AG10803 (cell line): ENCODE results near the gene SSC4D.
"Not testable (repeated sequence)": the region's sequence is repeated elsewhere in the genome, so short reads cannot be mapped to it uniquely, and the experiment has no call there.

ENCODE experiments used
- DNase-seq: peaks from one replicate; pipeline ENCODE4 v3.0.0; 2010; ENCODE audit warnings: low read depth
- H3K4me3 ChIP-seq: 2 replicates; pipeline ENCODE4 v1.5.1; 2011; ENCODE audit warnings: mild to moderate bottlenecking, low read length, control low read depth
- TF ChIP-seq, protein P1 (sequence below): conservative IDR thresholded peaks from 2 replicates; pipeline ENCODE4 v1.5.1; 2011; ENCODE audit warnings: mild to moderate bottlenecking, low read length, control low read depth, inconsistent platforms

SSC4D gene

DNA sequence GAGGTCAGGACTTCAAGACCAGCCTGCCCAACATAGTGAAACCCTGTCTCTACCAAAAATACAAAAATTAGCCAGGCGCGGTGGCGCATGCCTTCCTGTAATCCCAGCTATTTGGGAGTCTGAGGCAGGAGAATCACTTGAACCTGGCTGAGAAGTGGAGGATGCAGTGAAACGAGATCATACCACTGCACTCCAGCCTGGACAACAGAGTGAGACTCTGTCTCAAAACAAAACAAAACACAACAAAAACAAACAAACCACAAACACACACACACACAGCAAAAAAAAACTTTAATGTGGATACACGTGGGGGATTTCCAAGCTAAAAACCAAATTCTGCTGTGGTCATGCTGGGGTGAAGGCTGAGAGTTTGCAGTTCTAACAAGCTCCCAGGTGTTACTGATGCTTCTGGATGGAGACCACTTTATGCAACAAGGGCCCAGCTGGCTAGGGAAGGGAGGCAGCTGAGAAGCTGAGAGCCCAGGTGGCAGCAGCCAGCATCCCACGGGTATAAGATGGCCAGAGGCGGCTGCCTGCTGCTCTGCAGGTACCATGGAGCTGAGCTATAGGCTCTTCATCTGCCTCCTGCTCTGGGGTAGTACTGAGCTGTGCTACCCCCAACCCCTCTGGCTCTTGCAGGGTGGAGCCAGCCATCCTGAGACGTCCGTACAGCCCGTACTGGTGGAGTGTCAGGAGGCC, 15.1 kb upstream of the SSC4D start, which contains the start of gene ZP3:
Gene ZP3 (plus strand): TSS at position 538 of the 699 bp plus-strand sequence. CDS start 15 bp downstream, at position 553.
- TF ChIP-seq, protein P1, sequence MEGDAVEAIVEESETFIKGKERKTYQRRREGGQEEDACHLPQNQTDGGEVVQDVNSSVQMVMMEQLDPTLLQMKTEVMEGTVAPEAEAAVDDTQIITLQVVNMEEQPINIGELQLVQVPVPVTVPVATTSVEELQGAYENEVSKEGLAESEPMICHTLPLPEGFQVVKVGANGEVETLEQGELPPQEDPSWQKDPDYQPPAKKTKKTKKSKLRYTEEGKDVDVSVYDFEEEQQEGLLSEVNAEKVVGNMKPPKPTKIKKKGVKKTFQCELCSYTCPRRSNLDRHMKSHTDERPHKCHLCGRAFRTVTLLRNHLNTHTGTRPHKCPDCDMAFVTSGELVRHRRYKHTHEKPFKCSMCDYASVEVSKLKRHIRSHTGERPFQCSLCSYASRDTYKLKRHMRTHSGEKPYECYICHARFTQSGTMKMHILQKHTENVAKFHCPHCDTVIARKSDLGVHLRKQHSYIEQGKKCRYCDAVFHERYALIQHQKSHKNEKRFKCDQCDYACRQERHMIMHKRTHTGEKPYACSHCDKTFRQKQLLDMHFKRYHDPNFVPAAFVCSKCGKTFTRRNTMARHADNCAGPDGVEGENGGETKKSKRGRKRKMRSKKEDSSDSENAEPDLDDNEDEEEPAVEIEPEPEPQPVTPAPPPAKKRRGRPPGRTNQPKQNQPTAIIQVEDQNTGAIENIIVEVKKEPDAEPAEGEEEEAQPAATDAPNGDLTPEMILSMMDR: no peak
- no peak for DNase-seq
- no peak within 1 kb of the TSS for H3K4me3 ChIP-seq

DNA sequence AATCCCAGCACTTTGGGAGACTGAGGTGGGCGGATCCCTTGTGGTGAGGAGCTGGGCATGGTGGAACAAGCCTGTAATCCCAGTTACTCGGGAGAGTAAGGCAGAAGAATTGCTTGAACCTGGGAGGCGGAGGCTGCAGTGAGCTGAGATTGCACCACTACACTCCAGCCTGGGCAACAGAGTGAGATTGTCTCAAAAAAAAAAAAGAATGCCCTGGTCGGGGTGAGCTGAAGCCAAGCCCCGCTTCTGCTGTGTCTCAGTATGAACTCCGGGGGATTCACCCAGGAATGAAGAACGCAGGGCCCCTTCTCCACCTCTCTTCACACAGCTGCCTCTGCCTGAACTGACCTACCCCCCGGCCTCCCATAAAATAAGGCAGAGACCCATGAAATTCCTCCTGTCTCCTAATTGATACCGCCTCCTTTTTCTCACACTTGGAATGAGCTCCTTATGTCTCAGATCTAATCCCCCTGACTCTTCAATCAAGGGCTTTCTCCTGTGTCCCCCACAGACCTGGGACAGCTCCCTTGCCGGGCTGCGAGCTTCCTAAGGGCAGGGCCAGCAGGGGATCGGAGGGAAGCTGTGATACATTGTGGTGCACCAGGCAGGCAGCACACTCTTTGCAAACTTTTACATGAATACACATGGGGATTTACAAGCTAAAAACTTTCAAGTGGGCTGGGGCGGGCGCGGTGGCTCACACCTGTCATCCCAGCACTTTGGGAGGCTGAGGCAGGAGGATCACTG, 14.3 kb upstream of the SSC4D start:
- no peak overlapping the region for H3K4me3 ChIP-seq
- DNase-seq: peak; percentile 16
- TF ChIP-seq, protein P1: no peak

- DNase-seq: peak; percentile 99
- H3K4me3 ChIP-seq: not testable (repeated sequence)
These were observed 11.6 kb upstream of the SSC4D start for GRCh38 chr7:76421097-76421496.

- DNase-seq, H3K4me3 ChIP-seq: not testable (repeated sequence)
These were observed 8.3 kb upstream of the SSC4D start for GRCh38 chr7:76417654-76418310.

DNA sequence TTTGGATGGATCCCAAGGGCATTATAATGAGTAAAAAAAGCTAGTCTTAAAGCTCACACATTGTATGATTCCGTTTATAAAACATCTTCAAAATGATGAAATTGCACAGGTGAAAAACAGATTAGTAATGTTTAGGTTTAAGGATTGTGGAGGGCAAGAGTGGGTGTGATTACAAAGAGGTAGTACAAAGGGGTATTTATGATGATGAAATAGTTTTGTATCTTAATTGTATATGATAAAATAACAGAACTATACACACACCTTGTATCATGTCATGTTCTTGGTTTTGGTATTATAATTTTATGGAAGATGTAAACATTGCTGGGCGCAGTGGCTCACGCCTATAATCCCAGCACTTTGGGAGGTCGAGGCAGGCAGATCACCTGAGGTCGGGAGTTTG, 2.8 kb upstream of the SSC4D start:
- H3K4me3 ChIP-seq: no peak overlapping the region
- DNase-seq: no peak
- TF ChIP-seq, protein P1: no peak

DNA sequence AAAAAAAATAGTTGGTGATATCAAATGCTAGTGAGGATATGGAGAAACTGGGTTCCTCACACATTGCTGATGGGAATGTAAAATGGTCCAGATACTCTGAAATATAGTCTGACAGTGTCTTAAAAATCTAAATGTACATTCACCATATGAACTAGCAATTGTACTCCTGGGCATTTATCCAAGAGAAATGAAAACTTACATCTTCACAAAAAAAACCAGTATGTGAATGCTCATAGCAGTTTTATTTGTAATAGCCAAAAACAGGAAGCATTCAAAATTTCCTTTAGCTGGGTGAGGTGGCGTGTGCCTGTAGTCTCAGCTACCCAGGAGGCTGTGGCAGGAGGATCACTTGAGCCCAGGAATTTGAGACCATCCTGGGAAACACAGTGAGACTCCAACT, 2.1 kb upstream of the SSC4D start:
- no peak for DNase-seq
- H3K4me3 ChIP-seq: no peak overlapping the region
- TF ChIP-seq, protein P1: no peak

DNA sequence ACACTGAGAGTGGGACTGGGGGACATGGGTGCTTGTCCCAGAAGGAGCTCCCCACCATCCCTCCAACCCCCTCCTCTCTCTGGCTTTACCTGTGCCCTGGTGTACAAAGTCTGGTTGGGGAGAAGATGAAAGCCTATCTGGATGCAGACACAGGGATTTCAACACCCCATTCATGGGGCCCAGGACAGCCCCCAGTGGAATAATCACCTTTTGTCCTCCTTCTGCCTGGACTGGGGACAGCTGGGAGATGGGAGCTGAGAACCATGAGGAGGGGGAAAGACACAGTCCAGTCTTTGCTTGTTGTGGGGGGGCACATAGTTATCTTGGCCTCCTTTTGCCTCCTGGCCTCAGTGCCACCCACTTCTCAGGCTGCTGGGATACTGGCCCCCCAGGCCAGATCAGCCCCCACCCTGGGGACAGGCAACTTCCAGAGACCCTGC, 1.4 kb downstream of the SSC4D start:
- no peak for DNase-seq
- TF ChIP-seq, protein P1: no peak
- no peak overlapping the region for H3K4me3 ChIP-seq

GRCh38 chr7:76407718-76408117, 1.8 kb downstream of the SSC4D start:
- no peak for DNase-seq
- TF ChIP-seq, protein P1: no peak
- no peak overlapping the region for H3K4me3 ChIP-seq
